Stimulated activated CD4-positive, alpha-beta T cell treated with anti-CD3 and anti-CD28 coated beads, Interleukin-2, amount 100 ng/mL, for 4 hours (primary cell): ENCODE measurements around the gene UGT1A8.

Experiments used
- DNase-seq: peaks from one replicate; pipeline ENCODE4 v3.0.0-alpha.2; 2020; ENCODE audit warnings: low read depth

The UGT1A8 gene

DNA sequence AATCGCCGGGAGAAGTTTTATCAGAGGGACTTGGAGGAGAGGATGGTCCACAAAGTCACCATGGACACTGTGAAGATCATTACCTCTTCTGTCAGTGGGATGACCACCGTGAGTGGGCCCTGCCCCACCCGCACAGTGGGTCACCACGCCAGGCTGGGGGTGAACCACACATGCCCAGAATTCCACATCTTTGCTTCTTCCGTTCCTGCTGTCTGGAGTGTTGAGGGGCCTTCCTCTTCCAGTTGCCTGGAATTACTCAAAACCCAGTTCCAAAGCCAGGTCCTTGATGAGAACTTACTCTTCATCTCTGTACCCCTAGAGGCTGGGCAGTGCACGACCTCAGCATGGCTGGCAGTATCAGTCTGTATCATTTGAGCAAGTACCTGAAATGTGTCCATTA, 182.8 kb downstream of the UGT1A8 start:
- DNase-seq = no peak

DNA sequence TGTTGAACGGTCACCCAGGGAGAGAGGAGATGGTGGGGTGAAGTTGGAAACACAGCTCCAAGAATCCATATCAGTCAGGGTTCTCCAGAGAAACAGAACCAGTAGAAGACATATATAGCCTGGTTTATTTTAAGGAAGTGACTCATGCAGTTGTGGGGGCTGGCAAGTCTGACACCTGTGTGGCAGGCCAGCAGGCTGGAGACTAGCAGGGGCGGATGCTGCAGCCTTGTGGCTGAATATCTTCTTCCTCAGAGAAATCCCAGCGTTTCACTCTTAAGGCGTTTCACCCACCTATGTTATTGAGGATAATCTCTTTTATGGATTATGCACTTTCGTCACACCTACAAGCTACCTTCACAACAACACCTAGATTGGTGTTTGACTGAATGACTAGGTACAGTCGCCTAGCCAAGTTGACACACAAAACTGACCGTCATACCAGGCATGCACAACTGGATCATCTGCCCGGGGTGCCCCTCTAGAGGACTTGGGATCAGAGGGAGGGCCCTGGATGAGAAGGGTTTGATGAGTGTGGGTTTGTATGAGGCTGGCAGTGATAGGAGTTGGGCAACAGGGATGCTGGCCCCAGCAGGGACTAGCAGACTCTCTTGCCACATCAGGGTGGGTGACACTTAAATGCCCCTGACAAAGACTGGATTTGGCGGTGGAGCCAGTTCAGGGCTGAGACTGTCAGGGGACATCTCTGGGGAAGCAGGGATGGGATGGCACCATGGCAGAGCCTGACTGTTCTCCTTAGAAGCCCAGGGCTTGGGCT, 184.1 kb downstream of the UGT1A8 start:
- DNase-seq = no peak

DNA sequence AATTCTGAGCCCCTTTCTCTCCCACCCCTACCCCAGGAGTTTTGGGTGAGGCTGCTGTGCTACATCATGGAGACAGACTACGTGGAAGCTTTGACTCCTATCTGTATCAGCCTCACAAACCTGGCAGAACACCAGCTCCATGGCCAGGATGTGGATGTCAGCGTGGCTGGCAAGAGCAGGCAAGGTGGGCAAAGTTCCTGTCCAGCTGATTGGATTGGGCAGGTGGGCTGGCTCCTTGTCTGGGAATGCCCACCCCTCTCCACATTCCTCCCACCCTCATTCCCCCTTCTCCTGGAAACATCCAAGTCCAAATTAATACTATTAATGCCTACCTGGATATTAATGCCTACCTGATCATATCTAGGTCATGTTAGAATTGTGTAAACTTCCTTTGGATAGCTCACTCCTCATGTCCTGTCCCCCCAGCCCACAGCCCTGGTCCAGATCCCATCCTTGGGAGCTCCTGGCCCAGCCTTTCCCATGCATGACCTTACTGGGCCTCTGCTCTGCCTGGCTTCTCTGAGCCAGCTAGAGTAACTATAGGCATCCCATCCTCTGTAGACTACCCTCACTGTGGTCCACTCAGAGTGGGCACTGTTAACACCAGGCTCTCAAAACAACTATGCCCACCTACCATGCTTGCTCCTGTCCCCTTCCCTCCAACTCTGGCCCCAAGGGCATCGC, 184.8 kb downstream of the UGT1A8 start:
- no peak for DNase-seq

DNA sequence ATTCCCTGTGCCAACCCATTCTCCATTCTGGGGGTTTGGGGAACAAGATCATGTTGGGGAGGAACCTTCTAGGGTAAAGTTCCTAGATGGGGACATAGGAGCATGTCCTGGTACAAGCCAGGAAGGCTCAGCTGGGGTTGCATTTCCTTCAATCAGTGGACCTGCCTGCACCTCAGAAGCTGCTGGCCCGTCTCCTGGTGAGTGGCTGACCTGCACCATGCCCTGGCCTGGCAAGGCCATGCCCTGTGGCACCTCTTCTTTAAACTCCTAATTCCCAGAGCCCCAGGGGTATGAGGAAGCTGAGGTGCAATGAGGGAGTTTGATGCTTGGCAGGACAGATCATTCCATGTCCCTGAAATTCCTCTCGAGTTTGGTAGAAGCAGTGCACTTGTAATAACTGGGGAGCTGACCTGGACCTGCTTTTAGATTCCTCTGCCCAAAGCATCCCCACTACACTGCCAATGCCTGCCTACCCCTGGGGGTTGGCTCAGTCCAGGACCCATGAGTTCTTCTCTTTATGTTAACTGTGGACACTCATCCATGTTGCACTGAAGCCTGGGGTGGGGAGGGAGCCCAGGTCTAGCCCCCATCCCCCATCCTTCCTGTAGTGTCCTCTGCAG, 186.0 kb downstream of the UGT1A8 start:
- DNase-seq = no peak

DNA sequence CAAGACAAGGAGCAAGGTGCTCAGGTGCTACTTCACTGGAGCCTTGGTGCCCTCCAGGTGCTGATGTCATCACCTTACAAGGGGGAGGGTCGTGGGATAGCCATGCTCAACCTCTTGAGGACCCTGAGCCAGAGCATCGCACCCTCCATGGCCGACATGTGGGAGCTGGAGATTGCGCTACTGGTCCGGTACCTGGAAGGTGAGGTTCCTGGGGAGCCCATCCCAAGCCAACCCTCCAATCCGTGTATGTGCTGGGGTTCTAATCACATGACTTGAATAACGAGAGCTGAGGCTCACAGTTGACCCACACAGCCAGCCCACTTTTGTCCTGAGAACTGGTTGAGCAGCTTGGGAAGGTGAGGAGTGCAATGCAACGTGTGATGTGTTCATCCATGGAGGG, 186.6 kb downstream of the UGT1A8 start:
- no peak for DNase-seq

DNA sequence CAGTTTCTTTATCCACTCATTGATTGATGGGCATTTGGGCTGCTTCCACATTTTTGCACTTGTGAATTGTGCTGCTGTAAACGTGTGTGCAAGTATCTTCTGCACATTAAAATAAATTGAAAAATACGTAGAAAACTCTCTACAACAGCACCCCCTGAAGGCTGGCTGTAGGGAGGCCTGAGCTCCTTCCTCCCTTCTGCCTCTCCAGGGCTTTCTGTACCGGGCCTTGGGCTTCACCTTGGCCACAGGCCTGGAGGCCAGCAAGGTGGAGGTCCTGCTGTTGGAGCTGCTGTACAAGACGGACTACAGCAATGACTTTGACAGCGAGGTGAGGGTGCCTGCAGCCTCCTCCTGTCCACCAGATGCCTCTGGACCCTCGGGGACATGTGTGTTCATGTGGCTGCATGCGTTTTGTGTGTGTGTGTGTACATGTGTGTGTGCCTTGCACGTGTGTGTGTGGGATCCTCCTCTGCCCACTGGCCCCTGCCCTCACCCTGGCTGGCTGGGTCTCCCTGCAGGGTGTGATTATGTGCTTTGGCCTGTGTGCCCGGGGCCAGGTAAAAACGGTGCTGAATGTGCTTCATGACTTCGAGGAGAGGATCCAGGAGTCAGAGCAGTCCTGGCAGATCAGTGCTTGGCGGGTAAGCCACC, 189.9 kb downstream of the UGT1A8 start:
- no peak for DNase-seq

DNA sequence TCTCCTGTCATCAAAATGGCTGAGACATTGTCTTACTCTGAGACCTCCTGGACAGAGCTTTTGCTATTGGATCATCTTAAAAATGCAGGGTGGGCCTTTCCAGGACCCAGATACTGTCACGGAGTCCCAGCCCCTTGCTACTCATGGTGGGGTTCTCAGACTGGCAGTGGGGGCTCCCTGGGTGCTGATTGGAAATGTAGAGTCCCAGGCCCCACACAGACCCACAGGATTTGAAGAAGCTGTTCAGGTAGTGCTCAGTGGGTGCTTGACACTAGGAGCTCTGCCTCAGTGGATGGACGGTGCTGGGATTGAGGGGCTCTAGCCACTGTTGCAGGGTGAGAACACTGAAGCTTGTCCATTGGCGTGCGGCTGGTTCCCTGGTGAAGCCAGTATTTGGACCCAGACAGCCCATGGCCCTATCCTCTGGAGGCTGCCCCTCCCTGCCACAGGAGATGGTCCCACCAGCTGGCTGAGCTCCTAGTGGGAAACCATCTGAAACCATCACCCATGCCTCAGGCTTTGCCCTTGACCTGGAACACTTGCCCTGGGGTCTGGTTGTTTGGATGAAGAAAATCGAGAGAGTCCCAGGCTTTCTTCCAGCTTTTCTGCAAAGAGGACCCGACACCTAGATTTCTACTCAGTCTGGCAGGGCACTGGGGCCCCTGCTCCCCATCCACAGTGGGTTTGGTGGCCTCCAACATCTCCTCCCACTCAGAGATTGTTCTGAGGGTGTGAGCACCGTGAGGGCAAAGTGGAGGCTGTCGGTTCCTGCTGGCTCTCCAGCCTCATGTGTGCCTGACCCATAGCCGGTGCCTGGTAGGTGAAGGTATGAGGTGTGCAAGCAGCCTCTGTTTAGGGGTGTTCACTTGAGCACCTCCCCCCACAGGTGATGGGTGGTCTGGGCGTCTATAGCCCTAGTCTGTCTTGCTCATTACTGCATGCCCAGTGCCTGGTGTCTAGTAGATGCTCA, 190.8 kb downstream of the UGT1A8 start:
- no peak for DNase-seq

DNA sequence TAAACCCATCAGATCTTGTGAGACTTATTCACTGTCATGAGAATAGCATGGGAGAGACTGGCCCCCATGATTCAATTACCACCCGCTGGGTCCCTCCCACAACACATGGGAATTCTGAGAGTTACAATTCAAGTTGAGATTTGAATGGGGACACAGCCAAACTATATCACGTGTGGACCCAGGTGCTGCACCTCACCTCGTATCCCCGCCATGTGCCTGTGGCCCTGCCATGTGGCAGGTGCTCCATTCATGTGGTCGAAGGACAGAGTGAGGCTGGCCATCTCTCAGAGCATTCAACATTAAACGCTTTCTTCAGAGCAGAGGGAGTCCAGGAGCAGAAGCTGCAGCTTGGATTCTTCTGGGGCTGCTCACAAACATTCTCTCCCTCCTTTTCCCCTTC, 193.0 kb downstream of the UGT1A8 start:
- DNase-seq = no peak

DNA sequence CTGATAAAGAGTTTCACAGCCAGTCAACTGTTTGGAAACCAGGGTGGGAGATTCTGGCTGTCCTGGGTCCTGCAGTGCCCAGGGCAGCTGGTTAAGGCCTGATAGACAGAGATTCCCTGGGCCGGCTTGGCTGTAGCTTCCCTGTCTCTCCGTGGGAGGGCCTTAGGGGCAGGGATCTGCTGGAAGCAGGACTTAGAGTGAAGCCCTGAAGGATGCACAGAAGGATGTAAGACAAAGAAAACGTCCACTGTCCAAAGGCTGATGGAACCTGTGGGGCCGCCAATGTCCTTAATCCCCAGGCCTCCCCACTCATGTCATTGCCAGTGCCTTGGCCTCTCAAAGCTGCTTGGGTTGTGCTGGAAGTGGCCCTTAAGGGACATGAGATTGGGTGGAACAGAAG, 193.7 kb downstream of the UGT1A8 start:
- DNase-seq = no peak

DNA sequence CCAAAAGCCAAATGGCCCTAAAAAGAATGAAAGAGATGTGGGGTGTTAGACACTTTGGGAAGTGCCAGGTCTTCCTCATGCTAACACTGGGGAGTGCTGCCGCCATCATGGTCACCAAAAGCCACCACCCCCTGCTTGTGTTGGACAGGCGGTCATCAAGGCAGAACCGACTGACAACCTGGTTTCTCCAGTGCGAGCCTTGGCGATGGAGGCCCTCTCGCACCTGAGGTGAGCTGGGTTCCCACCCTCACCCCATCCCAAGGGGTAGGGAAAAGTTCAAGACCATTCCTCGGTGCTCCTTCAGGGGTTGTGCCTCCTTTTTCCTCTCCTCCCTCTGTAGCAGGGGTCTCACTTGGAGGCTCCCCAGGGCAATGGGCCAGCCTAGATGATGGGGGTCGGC, 194.3 kb downstream of the UGT1A8 start:
- no peak for DNase-seq

DNA sequence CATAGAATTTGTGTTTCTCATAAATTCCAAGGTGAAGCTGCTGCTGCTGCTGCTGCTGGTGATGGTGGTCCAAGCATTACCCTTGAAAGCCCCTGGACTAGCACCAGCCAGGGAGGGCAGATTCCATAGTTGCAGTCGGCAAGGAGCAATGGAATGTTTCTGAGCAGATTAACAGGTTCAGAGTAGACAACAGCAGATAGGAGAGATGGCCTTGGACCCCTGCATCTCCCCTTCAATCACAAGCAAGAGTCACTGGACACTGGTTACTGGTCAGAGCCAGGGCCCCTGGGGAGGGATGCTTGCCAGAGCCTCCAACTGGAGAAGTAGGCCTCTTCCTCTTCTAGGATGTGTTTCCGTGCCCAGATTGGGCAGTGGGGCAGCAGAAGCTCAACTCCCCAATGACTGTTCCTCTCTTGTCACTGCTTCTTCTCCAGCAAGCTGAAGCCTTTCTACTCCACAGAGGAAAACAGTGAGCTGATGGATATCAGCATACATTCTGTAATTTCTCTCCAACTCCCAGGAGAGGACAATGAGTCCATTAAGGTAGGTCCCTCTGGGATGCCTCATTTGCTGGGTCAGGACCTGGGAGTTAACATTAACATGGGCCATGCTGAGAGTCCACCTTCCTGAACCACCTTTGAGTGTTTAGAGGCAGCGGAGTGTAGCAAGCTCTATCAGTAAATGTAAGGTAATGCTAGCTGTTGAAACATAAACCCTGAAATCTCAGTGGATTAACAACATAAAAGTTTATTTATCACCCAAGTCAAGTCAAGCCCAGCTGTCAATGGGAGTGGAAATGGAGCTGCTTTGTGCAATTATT, 196.0 kb downstream of the UGT1A8 start:
- DNase-seq = no peak

DNA sequence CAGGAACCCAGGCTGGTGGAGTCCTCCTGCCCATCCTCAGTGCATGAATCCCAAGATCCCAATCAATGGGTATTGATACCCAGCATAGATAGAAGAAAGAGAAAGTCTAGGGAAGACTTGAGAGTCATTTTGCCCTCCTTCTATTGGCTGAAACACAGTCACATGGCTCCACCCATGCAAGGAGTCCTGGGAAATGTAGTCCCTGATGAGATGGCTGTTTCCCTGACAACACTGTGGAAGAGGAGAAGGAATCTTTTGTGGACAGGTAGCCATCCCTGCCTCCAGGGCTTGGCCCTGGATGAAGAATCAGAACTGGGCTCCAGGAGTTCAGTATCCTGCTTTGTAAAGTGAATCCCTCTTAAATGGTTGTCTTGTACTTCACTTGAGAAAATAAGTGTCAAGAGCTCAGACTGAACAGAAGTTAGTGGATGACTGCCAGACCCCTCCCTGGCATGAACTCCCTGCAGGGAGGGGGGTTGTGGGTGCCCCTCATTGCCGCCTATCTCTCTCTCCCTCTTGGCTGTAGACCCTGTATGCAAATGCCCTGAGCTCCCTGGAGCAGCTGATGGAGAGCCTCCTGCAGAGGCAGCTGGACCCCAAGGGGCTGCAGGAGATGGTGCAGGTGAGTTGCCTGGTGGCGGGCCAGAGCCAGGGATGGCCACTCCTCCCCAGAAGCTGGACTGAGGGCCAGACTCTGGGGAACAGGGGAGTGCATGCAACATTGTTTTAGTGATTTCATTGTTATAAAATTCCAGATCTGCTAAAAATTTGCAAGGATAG, 196.8 kb downstream of the UGT1A8 start:
- no peak for DNase-seq

DNA sequence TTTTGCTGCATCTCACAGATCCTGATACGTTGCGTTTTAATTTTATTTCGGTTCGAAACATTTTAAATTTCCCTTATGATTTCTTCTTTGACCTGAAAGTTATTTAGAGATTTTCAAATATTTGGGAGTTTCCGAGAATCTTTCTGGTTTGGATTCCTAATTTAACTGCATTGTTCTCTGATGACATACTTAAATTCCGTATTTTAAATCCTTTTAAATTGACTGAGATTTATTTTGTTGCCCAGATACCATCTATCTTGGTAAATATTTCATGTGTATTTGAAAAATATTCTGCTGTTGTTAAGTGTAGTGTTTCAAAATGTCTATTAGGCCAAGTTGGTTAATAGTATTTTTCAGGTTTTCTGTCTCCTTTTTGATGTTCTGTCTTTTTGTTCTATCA, 198.4 kb downstream of the UGT1A8 start:
- DNase-seq = no peak

DNA sequence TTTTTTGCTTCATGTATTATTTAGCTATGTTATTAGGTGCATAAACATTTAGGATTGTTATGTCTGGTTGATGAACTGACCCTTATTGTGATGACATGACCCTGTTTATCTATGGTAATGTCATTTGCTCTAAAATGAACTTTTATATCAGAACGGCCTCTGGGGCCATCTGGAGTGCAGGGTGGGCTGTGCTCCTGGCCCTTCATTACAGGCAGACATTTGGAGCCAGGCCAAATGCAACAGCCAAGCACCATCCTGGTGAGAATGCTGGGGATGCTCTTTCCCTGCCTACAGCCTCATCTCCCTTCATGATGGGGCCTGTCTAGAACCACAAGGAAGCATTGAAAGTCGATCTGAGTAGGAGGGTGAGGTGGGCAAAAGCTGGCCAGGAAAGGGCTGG, 198.9 kb downstream of the UGT1A8 start:
- no peak for DNase-seq

DNA sequence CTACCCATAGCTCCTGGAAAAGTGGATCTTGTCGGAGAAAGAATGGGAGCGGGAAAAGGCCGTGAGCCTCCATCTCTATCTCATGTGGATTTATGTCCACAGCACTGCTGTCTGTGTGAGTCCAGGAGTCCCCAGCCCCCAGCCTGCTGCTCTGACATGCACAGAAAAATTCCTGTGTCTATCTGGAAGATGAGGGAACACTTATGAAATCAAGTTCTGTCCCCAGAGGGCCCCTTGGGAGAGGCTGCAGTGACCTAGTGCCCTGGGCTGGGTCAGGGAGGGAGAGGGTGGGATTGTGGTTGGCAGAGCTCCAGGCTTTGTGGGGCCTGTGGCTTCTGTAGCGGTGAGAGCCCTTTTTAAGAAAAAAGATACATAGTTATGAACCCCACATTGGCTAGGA, 199.3 kb downstream of the UGT1A8 start:
- DNase-seq = no peak

DNA sequence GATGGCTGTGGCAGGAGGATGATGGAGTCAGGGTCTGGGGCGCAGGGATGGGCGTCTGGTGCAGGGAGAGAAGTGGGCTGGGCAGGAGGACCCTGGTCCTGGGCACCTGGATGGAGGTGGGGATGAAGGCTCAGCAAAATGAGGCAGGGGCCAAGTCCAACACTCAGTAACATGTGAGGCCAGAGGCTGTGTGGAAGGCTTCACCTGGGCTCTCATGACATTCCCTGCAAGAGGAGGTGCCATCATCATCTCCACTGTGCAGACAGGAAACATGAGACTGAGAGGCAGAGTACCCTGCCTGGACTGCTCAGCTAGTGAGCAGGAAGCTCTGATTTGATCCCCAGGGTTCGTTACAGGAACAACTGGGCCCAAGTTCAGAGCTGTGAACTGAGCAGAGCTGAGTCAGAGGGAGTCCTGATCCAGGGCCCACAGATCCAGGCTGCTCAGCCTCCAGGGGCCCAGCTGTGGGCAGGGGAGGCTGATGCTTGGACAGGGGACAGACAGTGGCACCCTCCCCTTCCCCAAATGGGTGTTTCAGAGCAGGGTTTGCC, 200.0 kb downstream of the UGT1A8 start:
- no peak for DNase-seq

DNA sequence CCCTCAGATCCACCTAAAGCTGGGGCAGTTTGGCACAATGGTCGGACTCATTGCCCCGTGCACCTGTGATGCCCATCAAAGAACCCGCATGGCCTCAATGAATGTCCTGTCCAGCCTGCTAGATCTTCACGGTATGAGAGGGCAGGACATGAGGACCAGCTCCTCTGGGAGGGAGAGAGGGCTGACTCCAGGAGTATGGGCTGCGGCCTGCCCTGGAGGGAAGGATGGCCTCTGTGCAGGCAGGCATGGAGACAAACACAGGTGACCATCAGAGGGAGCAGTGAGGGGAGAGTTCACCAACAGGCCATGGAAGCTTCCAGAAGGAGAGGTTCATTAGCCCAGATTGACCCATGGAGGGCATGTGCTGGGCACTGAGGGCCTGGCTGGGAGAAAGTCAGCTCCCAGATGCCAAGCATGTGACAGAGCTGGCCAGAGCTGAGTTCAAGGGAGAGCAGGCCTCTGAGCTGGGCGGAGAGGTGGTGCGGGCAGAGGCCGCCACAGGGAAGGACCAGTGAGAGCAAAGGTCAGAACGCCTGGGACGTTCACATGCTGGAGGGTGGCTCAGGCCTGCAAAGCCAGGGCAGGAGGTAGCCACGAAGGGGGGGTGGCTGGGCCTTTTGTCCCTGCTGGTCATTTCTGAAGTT, 200.7 kb downstream of the UGT1A8 start:
- DNase-seq = no peak

DNA sequence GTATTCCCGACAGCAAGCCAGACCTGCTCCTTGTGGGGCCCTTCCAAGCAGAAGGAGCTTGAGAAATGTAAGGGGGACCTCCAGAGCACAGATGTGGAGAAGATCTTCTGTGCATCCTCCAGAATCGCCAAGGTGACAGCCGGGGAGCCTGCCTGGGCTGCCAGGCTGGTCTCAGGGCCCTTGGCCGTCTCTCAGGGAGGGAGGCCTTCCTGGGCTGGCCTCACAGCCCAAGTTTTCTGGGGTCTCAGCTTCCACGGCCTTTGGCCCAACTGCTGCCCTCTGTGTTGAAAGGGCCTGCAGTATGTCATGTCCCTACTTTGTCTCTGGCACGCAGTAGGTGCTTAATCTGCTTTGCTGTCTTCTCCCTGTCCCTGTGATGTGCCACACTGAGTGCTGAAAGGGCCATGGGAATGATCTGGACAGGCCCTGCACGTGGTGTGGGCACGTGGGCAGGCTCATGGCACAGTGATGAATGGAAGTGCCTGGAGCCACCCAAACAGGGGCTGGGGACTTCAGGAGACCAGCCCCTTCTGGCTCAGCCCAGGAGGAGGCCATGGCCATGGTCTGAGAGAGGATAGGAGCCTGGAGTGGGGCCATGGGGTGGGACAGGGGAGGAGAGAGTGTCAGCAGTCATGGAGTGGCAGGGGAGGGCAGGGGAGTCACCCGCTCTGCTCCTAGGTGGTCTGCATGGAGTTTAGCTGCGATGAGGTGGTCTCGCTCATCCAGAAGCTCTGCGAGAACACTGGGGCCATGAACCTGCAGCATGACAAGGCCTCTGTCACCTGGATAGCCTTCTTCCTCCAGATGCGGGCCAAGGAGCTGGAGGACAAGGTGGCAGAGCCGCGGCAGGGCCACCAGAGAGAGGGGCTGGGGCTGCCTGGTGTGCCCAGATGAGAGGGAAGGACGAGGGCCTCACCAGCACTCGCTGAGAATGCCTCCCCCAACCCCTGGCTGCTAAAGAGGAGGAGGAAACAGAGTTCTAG, 201.5 kb downstream of the UGT1A8 start:
- DNase-seq = no peak
